HFF-Myc (cell line): ENCODE data around the gene ZMYND12.
A peak's percentile ranks its signal among the peaks of the same experiment; 100 is the strongest.

Source experiments
- DNase-seq: peaks from one replicate; pipeline ENCODE4 v3.0.0-alpha.2; 2011; ENCODE audit warnings: low read depth; ENCODE audit errors: extremely low read depth
- H3K4me3 ChIP-seq: replicated peaks from 2 replicates; pipeline ENCODE4 v1.5.1; 2011; ENCODE audit warnings: low read depth, mild to moderate bottlenecking, control low read depth, low read length
- CTCF ChIP-seq: IDR thresholded peaks from 2 replicates; pipeline ENCODE4 v1.5.1; 2012; ENCODE audit warnings: mild to moderate bottlenecking, low read depth, low read length, control low read depth; ENCODE audit errors: missing control alignments

ZMYND12 gene

GRCh38 chr1:42422737-42423136 lies 33.1 kb downstream of the ZMYND12 start:
- DNase-seq, result no peak
- TF ChIP-seq CTCF, result no peak

GRCh38 chr1:42420911-42421585 lies 34.8 kb downstream of the ZMYND12 start:
- no peak for TF ChIP-seq CTCF
- H3K4me3 ChIP-seq, result no peak overlapping the region
- peak; percentile 32 for DNase-seq

More at GRCh38 chr1:42422737-42423136, 33.1 kb downstream of the ZMYND12 start:
- H3K4me3 ChIP-seq, result no peak overlapping the region

- no peak for DNase-seq
- no peak overlapping the region for H3K4me3 ChIP-seq
- no peak for TF ChIP-seq CTCF
Measured at GRCh38 chr1:42420121-42420520, 35.7 kb downstream of the ZMYND12 start.

- TF ChIP-seq CTCF, result no peak
- no peak for DNase-seq
- H3K4me3 ChIP-seq, result no peak overlapping the region
Measured at GRCh38 chr1:42419126-42419821, 36.5 kb downstream of the ZMYND12 start.

GRCh38 chr1:42418516-42418915 lies 37.3 kb downstream of the ZMYND12 start:
- no peak for TF ChIP-seq CTCF
- DNase-seq, result no peak
- H3K4me3 ChIP-seq, result no peak overlapping the region

GRCh38 chr1:42417166-42417565 lies 38.7 kb downstream of the ZMYND12 start:
- no peak overlapping the region for H3K4me3 ChIP-seq
- no peak for TF ChIP-seq CTCF
- no peak for DNase-seq
